Measurements from ENCODE around the gene MGST2. TPM values are rescaled to one million over a fixed set of nuclear protein-coding genes. Genes with fewer than 3 reads are reported as not detected.

Gene MGST2
- polyA plus RNA-seq, 3 donors = 41.7 to 221 (median 153) TPM

DNA sequence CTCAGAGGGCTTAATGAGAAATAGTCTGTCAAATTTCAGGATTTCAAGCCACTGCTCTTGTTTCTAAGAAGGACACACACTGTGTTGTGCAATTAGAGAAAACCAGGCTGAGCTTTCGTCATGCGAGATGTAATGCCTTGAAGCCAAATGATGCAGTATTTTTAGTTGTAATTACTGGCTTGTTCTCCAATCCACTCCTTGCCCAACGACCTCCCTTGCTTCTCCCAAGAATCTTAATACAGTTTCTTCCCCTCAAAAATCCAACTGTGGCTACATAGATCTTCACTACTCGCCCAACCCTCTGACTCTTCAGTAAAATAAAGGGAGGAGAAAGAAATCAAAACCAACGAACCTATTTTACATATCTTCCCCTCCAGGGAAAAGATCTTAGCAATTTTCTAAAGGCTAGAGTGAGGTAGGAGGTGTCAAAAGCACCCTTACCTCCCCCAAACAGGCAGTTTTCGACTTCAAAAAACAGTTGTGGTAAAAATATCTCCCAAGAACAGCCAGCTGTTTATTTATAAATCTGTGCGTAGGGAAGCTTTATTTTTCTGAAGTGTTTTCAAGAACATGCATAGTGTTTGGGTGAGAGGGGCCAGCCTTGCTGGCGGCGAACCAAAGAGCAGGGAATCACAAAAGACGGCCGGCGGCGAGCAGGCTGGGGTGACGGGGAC is 68.7 kb downstream of the MGST2 start:
- peaks cover 0 to 1% (median 1%) of the 10 kb centered on the region in 3 donors for H3K27me3 Mint-ChIP-seq (ENCODE audit: low read depth in 3 of 3)
- H3K27ac Mint-ChIP-seq = peak overlapping the region; percentile 48 to 94 (median 90)
- Histone ChIP-seq H3K79me2 (ENCODE audit: insufficient read depth, low read length) (peaks cover 5% of the 10 kb centered on the region), H3K4me2 (replicated peaks; ENCODE audit: extremely low read depth, low read length, poor library complexity, severe bottlenecking) (peak overlapping the region; percentile 90), H2AFZ (ENCODE audit: insufficient read depth, low read depth, low read length, poor library complexity, severe bottlenecking) (peak overlapping the region; percentile 88), H3K4me3 (replicated peaks in 1 of 3; ENCODE audit: low read depth in 2 of 3, low read length in 3 of 3) (peak overlapping the region; percentile 53 to 81 (median 73)), H3K4me1 (ENCODE audit: control insufficient read depth in 1 of 2, insufficient read depth in 2 of 2, low read length in 2 of 2) (peaks cover 40 to 56% of the 10 kb centered on the region in 2 donors), H3K27ac (ENCODE audit: low read depth in 1 of 2, low read length in 2 of 2) (peak overlapping the region; percentile 34 to 79), H3K36me3 (replicated peaks in 1 of 2; ENCODE audit: control insufficient read depth in 1 of 2, insufficient read depth in 2 of 2, low read length in 2 of 2) (peaks cover 5 to 16% of the 10 kb centered on the region in 2 donors), H4K20me1 (ENCODE audit: insufficient read depth, low read length) (no peaks in the 10 kb centered on the region), H3K9ac (ENCODE audit: insufficient read depth, low read length, poor library complexity, severe bottlenecking) (peak overlapping the region; percentile 57), H3K27me3 (ENCODE audit: control insufficient read depth in 2 of 2, insufficient read depth in 2 of 2, low read length in 2 of 2) (no peaks in the 10 kb centered on the region), H3K9me3 (replicated peaks in 1 of 2; ENCODE audit: control insufficient read depth in 1 of 2, insufficient read depth in 1 of 2, low read length in 2 of 2) (no peaks in the 10 kb centered on the region)
- H3K4me3 Mint-ChIP-seq = peak overlapping the region; percentile 85 to 92
- H3K9me3 Mint-ChIP-seq = peaks cover 0 to 1% (median 0%) of the 10 kb centered on the region in 7 donors
- 2% methylated on average over 7 of the region's 14 CpGs for WGBS (ENCODE audit: insufficient coverage)
- peaks cover 13 to 23% of the 10 kb centered on the region in 2 donors for H3K36me3 Mint-ChIP-seq
- DNase-seq = peak; percentile 72 to 93 (median 81)
- TF ChIP-seq, protein P1, sequence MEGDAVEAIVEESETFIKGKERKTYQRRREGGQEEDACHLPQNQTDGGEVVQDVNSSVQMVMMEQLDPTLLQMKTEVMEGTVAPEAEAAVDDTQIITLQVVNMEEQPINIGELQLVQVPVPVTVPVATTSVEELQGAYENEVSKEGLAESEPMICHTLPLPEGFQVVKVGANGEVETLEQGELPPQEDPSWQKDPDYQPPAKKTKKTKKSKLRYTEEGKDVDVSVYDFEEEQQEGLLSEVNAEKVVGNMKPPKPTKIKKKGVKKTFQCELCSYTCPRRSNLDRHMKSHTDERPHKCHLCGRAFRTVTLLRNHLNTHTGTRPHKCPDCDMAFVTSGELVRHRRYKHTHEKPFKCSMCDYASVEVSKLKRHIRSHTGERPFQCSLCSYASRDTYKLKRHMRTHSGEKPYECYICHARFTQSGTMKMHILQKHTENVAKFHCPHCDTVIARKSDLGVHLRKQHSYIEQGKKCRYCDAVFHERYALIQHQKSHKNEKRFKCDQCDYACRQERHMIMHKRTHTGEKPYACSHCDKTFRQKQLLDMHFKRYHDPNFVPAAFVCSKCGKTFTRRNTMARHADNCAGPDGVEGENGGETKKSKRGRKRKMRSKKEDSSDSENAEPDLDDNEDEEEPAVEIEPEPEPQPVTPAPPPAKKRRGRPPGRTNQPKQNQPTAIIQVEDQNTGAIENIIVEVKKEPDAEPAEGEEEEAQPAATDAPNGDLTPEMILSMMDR (IDR thresholded peaks at IDR 0.05) = no peak
- H3K4me1 Mint-ChIP-seq = peaks cover 51% of the 10 kb centered on the region
- intact Hi-C loops (cut with micrococcal nuclease) = loop anchor here in 1 of 2 donors (10.0 kb wide), 2 partner anchors 270 to 620 kb away; no protein-coding TSS in a partner anchor

- peaks cover 0 to 1% (median 1%) of the 10 kb centered on the region in 3 donors for H3K27me3 Mint-ChIP-seq (ENCODE audit: low read depth in 3 of 3)
Observed at GRCh38 chr4:139734875-139735380, 69.3 kb downstream of the MGST2 start.

More at GRCh38 chr4:139734875-139735380, 69.3 kb downstream of the MGST2 start:
- H3K9me3 Mint-ChIP-seq = peaks cover 0 to 1% (median 0%) of the 10 kb centered on the region in 7 donors
- H3K36me3 ChIP-seq (replicated peaks in 1 of 2; ENCODE audit: control insufficient read depth in 1 of 2, insufficient read depth in 2 of 2, low read length in 2 of 2) = peaks cover 5 to 10% of the 10 kb centered on the region in 2 donors
- DNase-seq = peak; percentile 74 to 97 (median 78)
- H3K9ac ChIP-seq (ENCODE audit: insufficient read depth, low read length, poor library complexity, severe bottlenecking) = peak overlapping the region; percentile 57
- intact Hi-C loops (cut with micrococcal nuclease) = loop anchor here (5.0 to 10.0 kb wide), 5 partner anchors 77 to 620 kb away; partner anchors contain the start of gene MAML3 (in 2 of the 2)
- H3K27ac ChIP-seq (ENCODE audit: low read depth in 1 of 2, low read length in 2 of 2) = peak overlapping the region; percentile 34 to 79
- H3K4me1 Mint-ChIP-seq = peaks cover 51% of the 10 kb centered on the region
- H3K4me1 ChIP-seq (ENCODE audit: control insufficient read depth in 1 of 2, insufficient read depth in 2 of 2, low read length in 2 of 2) = peaks cover 40 to 57% of the 10 kb centered on the region in 2 donors
- H3K9me3 ChIP-seq (replicated peaks in 1 of 2; ENCODE audit: control insufficient read depth in 1 of 2, insufficient read depth in 1 of 2, low read length in 2 of 2) = no peaks in the 10 kb centered on the region
- H2AFZ ChIP-seq (ENCODE audit: insufficient read depth, low read depth, low read length, poor library complexity, severe bottlenecking) = peak overlapping the region; percentile 88
- 0% methylated on average over 38 of the region's 42 CpGs for WGBS (ENCODE audit: insufficient coverage)
- H3K27ac Mint-ChIP-seq = peak overlapping the region; percentile 48 to 94 (median 90)
- H3K4me3 ChIP-seq (replicated peaks in 1 of 3; ENCODE audit: low read depth in 2 of 3, low read length in 3 of 3) = peak overlapping the region; percentile 53 to 81 (median 73)
- H3K27me3 ChIP-seq (ENCODE audit: control insufficient read depth in 2 of 2, insufficient read depth in 2 of 2, low read length in 2 of 2) = no peaks in the 10 kb centered on the region
- H3K4me2 ChIP-seq (replicated peaks; ENCODE audit: extremely low read depth, low read length, poor library complexity, severe bottlenecking) = peak overlapping the region; percentile 90
- peaks cover 10 to 17% of the 10 kb centered on the region in 2 donors for H3K36me3 Mint-ChIP-seq
- TF ChIP-seq, protein P1 (IDR thresholded peaks at IDR 0.05) = peak; percentile 95
- no peaks in the 10 kb centered on the region for H4K20me1 ChIP-seq (ENCODE audit: insufficient read depth, low read length)
- H3K79me2 ChIP-seq (ENCODE audit: insufficient read depth, low read length) = peaks cover 5% of the 10 kb centered on the region
- H3K4me3 Mint-ChIP-seq = peak overlapping the region; percentile 85 to 92

All from CD14-positive monocyte (primary cell).